NCI-H2196 treated with DMSO at 0.1 percent for 48 hours (cell line): ENCODE data around the gene ASL.
"Not testable (repeated sequence)": the region's sequence is repeated elsewhere in the genome, so short reads cannot be mapped to it uniquely, and the experiment has no call there.

ENCODE experiments used
- DNase-seq: peaks from one replicate; lab custom pipeline; 2025; ENCODE audit not compliant: unreplicated experiment; lab: John Stamatoyannopoulos, UW

Gene ASL

GRCh38 chr7:66116680-66117420 is 41.2 kb downstream of the ASL start:
- not testable (repeated sequence) for DNase-seq

- DNase-seq = no peak
Measured at GRCh38 chr7:66118603-66119002, 43.0 kb downstream of the ASL start.

- DNase-seq = no peak
Measured at GRCh38 chr7:66119245-66119850, 43.7 kb downstream of the ASL start.

- no peak for DNase-seq
Measured at GRCh38 chr7:66123175-66123528, 47.5 kb downstream of the ASL start.

- DNase-seq = not testable (repeated sequence)
Measured at GRCh38 chr7:66124569-66124861, 48.9 kb downstream of the ASL start.

- no peak for DNase-seq
Measured at GRCh38 chr7:66125052-66125694, 49.6 kb downstream of the ASL start.

- DNase-seq = not testable (repeated sequence)
Measured at GRCh38 chr7:66125781-66126352, 50.2 kb downstream of the ASL start.

- DNase-seq = not testable (repeated sequence)
Measured at GRCh38 chr7:66127172-66127571, 51.6 kb downstream of the ASL start.

GRCh38 chr7:66138994-66139752 is 63.6 kb downstream of the ASL start:
- no peak for DNase-seq

- DNase-seq = peak; percentile 11
Measured at GRCh38 chr7:66140924-66141323, 65.3 kb downstream of the ASL start.

- DNase-seq = no peak
Measured at GRCh38 chr7:66142334-66142733, 66.7 kb downstream of the ASL start.

GRCh38 chr7:66142996-66143395 is 67.4 kb downstream of the ASL start:
- DNase-seq = no peak
